Measurements from ENCODE around the gene RFX4. TPM values are rescaled to one million over a fixed set of nuclear protein-coding genes. Genes with fewer than 3 reads are reported as not detected.

RFX4 gene
- total and polyA plus RNA-seq, 2 of the 13 experiments (the other 11 are each of a cell fraction or from before 2014, with no cell fraction given) = not detected

GRCh38 chr12:106769078-106769477 lies 186.3 kb downstream of the RFX4 start:
- Histone ChIP-seq H3K4me2 (ENCODE audit: low read depth, low read length) (peak overlapping the region; percentile 70), H3K4me3 (replicated peaks in 1 of 3; ENCODE audit: insufficient read depth in 1 of 3, low read depth in 2 of 3, low read length in 3 of 3) (peak overlapping the region in 2 of 3 experiments; percentile 9 to 11; a peak in 2 of 6 replicates)
- CTCF ChIA-PET (ENCODE audit: low intra/inter-chr PET ratio, low total read pairs) = no interaction called here
- TF ChIP-seq ZNF383 (CRISPR knock-in tag; IDR thresholded peaks at IDR 0.05; ENCODE audit: borderline replicate concordance) (no peak), ZNF44 (CRISPR knock-in tag; IDR thresholded peaks at IDR 0.05) (no peak), BCL6 (CRISPR knock-in tag; IDR thresholded peaks at IDR 0.05) (peak; percentile 22; the same call in 1 of the 2 replicates), PRDM15 (CRISPR knock-in tag; IDR thresholded peaks at IDR 0.05) (peak; percentile 81), ZGPAT (CRISPR knock-in tag; IDR thresholded peaks at IDR 0.05) (no peak), ZNF652 (CRISPR knock-in tag; IDR thresholded peaks at IDR 0.05; ENCODE audit: borderline replicate concordance, low read depth) (0 out of 2 replicates have a peak, but pooled peaks have one; percentile 13), ONECUT2 (CRISPR knock-in tag; IDR thresholded peaks at IDR 0.05) (peak; percentile 20; the same call in 1 of the 2 replicates), RAD21 (CRISPR knock-in tag; IDR thresholded peaks at IDR 0.05) (no peak), TEAD3 (CRISPR knock-in tag; optimal IDR thresholded peaks at IDR 0.05; ENCODE audit: borderline replicate concordance) (peak; percentile 49), THRA (CRISPR knock-in tag; IDR thresholded peaks at IDR 0.05; ENCODE audit: borderline replicate concordance) (no peak), ZNF777 (CRISPR knock-in tag; IDR thresholded peaks at IDR 0.05) (no peak), ZNF282 (IDR thresholded peaks at IDR 0.05; ENCODE audit: partially characterized antibody) (no peak), PHF21A (CRISPR knock-in tag; IDR thresholded peaks at IDR 0.05) (no peak), GATAD2A (CRISPR knock-in tag; IDR thresholded peaks at IDR 0.05) (no peak), MXD1 (CRISPR knock-in tag; IDR thresholded peaks at IDR 0.05) (no peak), ZKSCAN1 (IDR thresholded peaks at IDR 0.05; ENCODE audit: low read length) (peak; percentile 94), FOXK2 (IDR thresholded peaks at IDR 0.05) (no peak), CEBPB (IDR thresholded peaks at IDR 0.05; ENCODE audit: borderline replicate concordance, low read depth, low read length) (peak; percentile 31; the same call in 1 of the 2 replicates), SOX6 (IDR thresholded peaks at IDR 0.05) (no peak), SOX6 (CRISPR knock-in tag; IDR thresholded peaks at IDR 0.05) (peak; percentile 23; the same call in 1 of the 2 replicates), MAFK (conservative IDR thresholded peaks at IDR 0.05 in 1 of 2, IDR thresholded peaks at IDR 0.05 in 1 of 2; ENCODE audit: low read length in 2 of 2) (no peak)

More at GRCh38 chr12:106769078-106769477, 186.3 kb downstream of the RFX4 start:
- FAIRE-seq = peak; percentile 26
- no peaks in the 10 kb centered on the region for H3K36me3 ChIP-seq (replicated peaks in 1 of 2; ENCODE audit: control insufficient read depth in 1 of 2, insufficient read depth in 2 of 2, low read length in 2 of 2)
- ATAC-seq = peak; percentile 33
- in situ Hi-C loops (cut with HindIII; ENCODE audit: extremely low pct_ligation_motif_present, low pct_unique_long_range_greater_than_20kb) (no loop called here), intact Hi-C loops (cut with micrococcal nuclease; ENCODE audit: unreplicated experiment) (no loop called here)
- no TSS peak for BruUV-seq (replicated peaks)
- WGBS (ENCODE audit: low lambda C conversion rate) = 2% methylated on average over 5 of the region's 5 CpGs
- H4K20me1 ChIP-seq (ENCODE audit: insufficient read depth, low read length) = no peaks in the 10 kb centered on the region
- no peak overlapping the region for H2AFZ ChIP-seq (ENCODE audit: low read length)
- no peak overlapping the region for H3K27ac ChIP-seq (ENCODE audit: extremely low read length, insufficient read depth, low read length)
- POLR2A ChIA-PET = no interaction called here
- peaks cover 0 to 2% of the 10 kb centered on the region in 2 experiments; a peak in 1 of 5 replicates for H3K27me3 ChIP-seq (ENCODE audit: control insufficient read depth in 1 of 2, insufficient read depth in 2 of 2, low read length in 2 of 2)
- H3K79me2 ChIP-seq (ENCODE audit: insufficient read depth, low read length) = no peaks in the 10 kb centered on the region
- H3K9ac ChIP-seq (ENCODE audit: insufficient read depth, low read depth, low read length) = no peak overlapping the region
- no peaks in the 10 kb centered on the region for H3K9me3 ChIP-seq (ENCODE audit: low read length)
- peak; percentile 66 for DNase-seq (ENCODE audit: low spot score)
- H3K4me1 ChIP-seq (ENCODE audit: insufficient read depth, low read length) = peaks cover 76% of the 10 kb centered on the region
